ENCODE measurements around the gene SUSD4. TPM values are rescaled to one million over a fixed set of nuclear protein-coding genes. Genes with fewer than 3 reads are reported as not detected.

The SUSD4 gene
- total and polyA plus RNA-seq, 2 donors (not counting 3 experiments of a cell fraction or from before 2014, with no cell fraction given): not detected

DNA sequence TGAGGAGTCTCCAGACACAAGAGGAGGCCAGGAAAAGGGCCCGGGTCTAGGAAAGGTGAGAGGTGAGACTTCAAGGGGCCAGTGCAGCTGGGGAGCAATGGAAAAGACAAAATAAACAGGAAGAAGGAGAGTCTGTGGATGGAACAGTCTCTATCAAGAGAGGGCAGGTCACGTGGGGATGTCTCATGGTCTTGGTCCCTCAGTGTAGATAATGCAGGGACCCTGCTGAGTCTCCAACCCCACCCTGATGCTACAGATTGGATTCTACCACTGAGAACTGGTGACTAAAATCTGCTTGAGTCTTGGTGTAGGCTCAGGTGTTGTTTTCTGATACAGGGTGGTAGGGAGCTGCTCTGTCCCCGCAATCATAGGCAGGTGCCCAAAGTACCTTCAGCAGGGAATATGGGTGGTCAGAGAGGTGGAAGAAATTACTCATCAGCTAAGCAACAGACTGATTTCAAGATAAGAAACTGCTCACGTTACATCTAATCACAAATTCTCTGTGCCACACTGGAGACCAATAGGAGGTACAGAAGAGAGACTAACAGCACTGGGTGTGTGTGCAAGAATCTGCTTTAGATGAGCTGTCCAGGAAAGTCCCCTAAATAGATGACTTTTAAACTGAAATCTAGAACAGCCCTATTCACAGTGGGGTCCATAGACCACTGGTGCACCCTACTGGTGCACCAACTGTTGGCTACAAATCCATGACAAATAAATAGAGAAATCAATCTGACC, 119.4 kb downstream of the SUSD4 start:
- no peaks in the 10 kb centered on the region for H3K36me3 ChIP-seq (ENCODE audit: control insufficient read depth in 2 of 2, extremely low read depth in 1 of 2, insufficient read depth in 2 of 2, low read length in 2 of 2)
- H3K4me1 ChIP-seq (ENCODE audit: control insufficient read depth, extremely low read depth, insufficient read depth, low read length): no peaks in the 10 kb centered on the region
- H3K9me3 ChIP-seq (replicated peaks; ENCODE audit: control insufficient read depth, insufficient read depth, low read length): no peaks in the 10 kb centered on the region
- no TSS peak for BruUV-seq (replicated peaks)
- no peak overlapping the region for H3K9ac ChIP-seq (replicated peaks; ENCODE audit: extremely low read depth, insufficient read depth, low read length)
- FAIRE-seq: no peak
- ChIA-PET CTCF (interaction anchor here (0.9 to 7.0 kb wide), 3 partner anchors 101 to 112 kb away, joined by 3 to 80 read pairs (median 3); no protein-coding TSS in a partner anchor), POLR2A (no interaction called here)
- H3K4me3 ChIP-seq (replicated peaks in 1 of 3; ENCODE audit: insufficient read depth in 1 of 3, low read depth in 1 of 3, low read length in 3 of 3): no peak overlapping the region
- H3K4me2 ChIP-seq (ENCODE audit: insufficient read depth, low read length): no peak overlapping the region
- intact Hi-C loops (cut with micrococcal nuclease): loop anchor here (1.0 kb wide), 1 partner anchor 111 kb away; no protein-coding TSS in a partner anchor
- dilution Hi-C loops (cut with MboI; ENCODE audit: extremely low pct_ligation_motif_present, low sequenced_read_pairs): no loop called here
- no peaks in the 10 kb centered on the region for H3K79me2 ChIP-seq (ENCODE audit: control insufficient read depth, insufficient read depth, low read length)
- H3K9me1 ChIP-seq (replicated peaks; ENCODE audit: control insufficient read depth, extremely low read depth, insufficient read depth, low read length): no peaks in the 10 kb centered on the region
- no peaks in the 10 kb centered on the region for H3K27me3 ChIP-seq (ENCODE audit: control insufficient read depth in 2 of 2, insufficient read depth in 2 of 2, low read length in 2 of 2)
- no peak overlapping the region for H3K27ac ChIP-seq (ENCODE audit: insufficient read depth, low read depth, low read length)
- peak in 1 of 2 donors; percentile 14 for TF ChIP-seq CTCF (IDR thresholded peaks at IDR 0.05; ENCODE audit: extremely low read depth in 1 of 2, insufficient read depth in 1 of 2, low read depth in 1 of 2, low read length in 2 of 2)
- TF ChIP-seq JUN (IDR thresholded peaks at IDR 0.05; ENCODE audit: borderline replicate concordance, insufficient read depth, insufficient read length, low read depth): no peak
- TF ChIP-seq FOS (IDR thresholded peaks at IDR 0.05; ENCODE audit: borderline replicate concordance, insufficient read depth, low read length): no peak
- peak; percentile 16 for TF ChIP-seq GATA2 (IDR thresholded peaks at IDR 0.05; ENCODE audit: insufficient read depth, insufficient read length, low read depth, low read length)
- DNase-seq (ENCODE audit: low read depth, low spot score): peak; percentile 32
- no peaks in the 10 kb centered on the region for H4K20me1 ChIP-seq (replicated peaks; ENCODE audit: control insufficient read depth, extremely low read depth, insufficient read depth, low read length)
- no peak overlapping the region for H2AFZ ChIP-seq (ENCODE audit: low read depth, low read length)
